Natural killer cell (primary cell): Measurements from ENCODE around the gene SLC2A13. TPM values are rescaled to one million over a fixed set of nuclear protein-coding genes. Genes with fewer than 3 reads are reported as not detected.

ENCODE experiments used
- ATAC-seq, 3 donors: fragments of 150-1000 bp in 2 of 3; fragments of 200-7000 bp in 1 of 3; cut with Tn5 transposase; 1 replicate in 1 of 3; 2 replicates in 2 of 3; pipeline ENCODE4 v1.10.0; 2021; ENCODE audit warnings: mild to moderate bottlenecking in 2 of 3, moderate library complexity in 2 of 3
- DNase-seq, 2 donors: peaks; one replicate each; pipeline versions ENCODE4 v3.0.0 to v3.0.0-alpha.2; 2013 to 2021; ENCODE audit warnings: mixed read lengths in 1 of 2
- H3K27ac ChIP-seq: one replicate; pipeline ENCODE4 v1.5.1; 2013; ENCODE audit warnings: mild to moderate bottlenecking, low read length
- H3K27me3 ChIP-seq: one replicate; pipeline ENCODE4 v1.6.1; 2013; ENCODE audit warnings: low read length; ENCODE audit not compliant: control insufficient read depth, insufficient read depth
- H3K36me3 ChIP-seq: one replicate; pipeline ENCODE4 v1.6.1; 2013; ENCODE audit warnings: low read length; ENCODE audit not compliant: control insufficient read depth, insufficient read depth
- H3K4me1 ChIP-seq: one replicate; pipeline ENCODE4 v1.6.1; 2013; ENCODE audit warnings: low read length; ENCODE audit not compliant: control insufficient read depth, insufficient read depth
- H3K4me3 ChIP-seq: one replicate; pipeline ENCODE4 v1.5.1; 2013; ENCODE audit warnings: low read length
- H3K9me3 ChIP-seq: one replicate; pipeline ENCODE4 v1.6.1; 2013; ENCODE audit warnings: low read length; ENCODE audit not compliant: control insufficient read depth, insufficient read depth
- H3K27ac Mint-ChIP-seq, 2 donors: one replicate each; pipeline ENCODE4 v1.8.0; 2022; ENCODE audit warnings: mild to moderate bottlenecking in 2 of 2, mixed read lengths in 2 of 2, moderate library complexity in 1 of 2
- H3K27me3 Mint-ChIP-seq, 2 donors: one replicate each; pipeline ENCODE4 v1.8.0; 2022; ENCODE audit warnings: low read depth in 2 of 2, mixed read lengths in 2 of 2
- H3K36me3 Mint-ChIP-seq: one replicate; pipeline ENCODE4 v1.8.0; 2022; ENCODE audit warnings: mixed read lengths
- H3K4me1 Mint-ChIP-seq, 2 donors: one replicate each; pipeline ENCODE4 v1.8.0; 2022; ENCODE audit warnings: mixed read lengths in 2 of 2
- H3K4me3 Mint-ChIP-seq: one replicate; pipeline ENCODE4 v1.8.0; 2022; ENCODE audit warnings: mild to moderate bottlenecking, moderate library complexity, mixed read lengths
- H3K9me3 Mint-ChIP-seq, 2 donors: one replicate each; pipeline ENCODE4 v1.8.0; 2022; ENCODE audit warnings: mixed read lengths in 2 of 2
- WGBS: methylation state at CpG from one replicate; pipeline ENCODE4 v1.1.7; 2013; ENCODE audit warnings: missing lambda C conversion rate; ENCODE audit not compliant: insufficient coverage; 5-methylcytosine and 5-hydroxymethylcytosine counted together
- intact Hi-C: fragments of 100-400 bp; cut with micrococcal nuclease; formaldehyde crosslinking; loops from one replicate; pipeline ENCODE4 v1.14.2; 2022
- total RNA-seq, 4 donors: library from RNA; stranded (reverse); fragments of 120-200 nt in 1 of 4; gene quantifications; one replicate each; pipeline versions ENCODE4 v1.2.3 to v1.2.4, GENCODE V29; 2013 to 2022
- TF ChIP-seq, protein P1 (sequence below): fragments of 200-600 bp; IDR thresholded peaks from one replicate; pipeline ENCODE4 v1.8.0; 2022; ENCODE audit warnings: antibody characterized with exemption

SLC2A13 gene
- total RNA-seq, 3 donors from 2014 or later (not counting 1 experiment from before 2014, with no cell fraction given), result 6.0 to 10.9 (median 8.7) TPM

DNA sequence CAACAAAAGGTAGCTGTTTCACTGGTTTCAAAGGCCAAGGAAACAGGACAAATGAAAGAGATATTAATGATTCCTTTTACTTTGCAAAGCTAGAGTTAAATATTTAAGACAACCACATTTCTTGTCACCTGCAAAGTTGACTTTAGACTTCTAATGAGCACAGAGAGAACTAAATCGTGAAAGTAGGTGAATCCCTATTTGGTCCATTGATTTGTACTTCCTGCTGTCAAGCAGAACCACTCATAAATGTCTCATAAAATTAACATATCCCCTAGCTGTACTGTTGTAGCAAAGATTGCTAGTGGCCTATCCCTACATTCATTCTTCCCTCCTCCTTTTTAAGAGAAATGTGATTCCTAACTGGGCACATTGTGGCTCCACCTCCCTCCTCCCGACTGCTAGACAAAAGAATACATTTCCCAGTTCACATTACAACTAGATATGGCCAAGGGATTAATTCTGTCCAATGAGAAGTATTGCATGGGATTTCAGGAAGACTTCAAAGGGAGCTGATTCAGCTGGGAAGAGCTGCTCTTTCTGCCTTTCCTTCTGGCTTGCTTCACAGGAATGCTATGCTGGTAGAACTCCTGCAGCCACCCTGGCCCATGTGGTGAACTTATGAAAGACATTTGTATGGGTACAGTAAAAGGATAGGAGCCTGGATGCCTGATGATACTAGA is 258.8 kb downstream of the SLC2A13 start:
- intact Hi-C loops, result no loop called here

DNA sequence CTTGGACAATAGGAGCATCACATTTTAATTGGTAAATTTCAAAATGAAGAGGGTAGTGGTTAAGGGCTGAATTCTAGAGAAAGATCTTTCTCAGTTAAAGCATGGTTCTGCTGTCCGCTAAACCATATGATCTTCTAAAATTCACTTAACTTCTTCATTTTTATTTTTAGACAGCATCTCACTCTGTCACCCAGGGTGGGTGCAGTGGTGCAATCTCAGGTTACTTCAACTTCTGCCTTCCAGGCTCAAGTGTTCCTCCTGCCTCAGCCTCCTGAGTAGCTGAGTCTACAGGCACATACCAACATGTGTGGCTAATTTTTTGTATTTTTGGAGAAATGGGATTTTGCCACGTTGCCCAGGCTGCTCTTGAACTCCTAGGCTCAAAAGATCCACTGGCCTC is 259.6 kb downstream of the SLC2A13 start:
- intact Hi-C loops, result no loop called here
- Mint-ChIP-seq H3K27me3 (no peaks in the 10 kb centered on the region), H3K4me1 (no peaks in the 10 kb centered on the region), H3K9me3 (peaks cover 0 to 3% of the 10 kb centered on the region in 2 donors), H3K36me3 (no peaks in the 10 kb centered on the region), H3K4me3 (no peak overlapping the region), H3K27ac (no peak overlapping the region)
- Histone ChIP-seq H3K27ac (no peak overlapping the region), H3K27me3 (no peaks in the 10 kb centered on the region), H3K36me3 (no peaks in the 10 kb centered on the region), H3K4me3 (no peak overlapping the region), H3K4me1 (no peaks in the 10 kb centered on the region), H3K9me3 (no peaks in the 10 kb centered on the region)
- no peak for DNase-seq
- ATAC-seq, result no peak
- WGBS, result 78% methylated on average over 2 of the region's 2 CpGs
- TF ChIP-seq, protein P1, sequence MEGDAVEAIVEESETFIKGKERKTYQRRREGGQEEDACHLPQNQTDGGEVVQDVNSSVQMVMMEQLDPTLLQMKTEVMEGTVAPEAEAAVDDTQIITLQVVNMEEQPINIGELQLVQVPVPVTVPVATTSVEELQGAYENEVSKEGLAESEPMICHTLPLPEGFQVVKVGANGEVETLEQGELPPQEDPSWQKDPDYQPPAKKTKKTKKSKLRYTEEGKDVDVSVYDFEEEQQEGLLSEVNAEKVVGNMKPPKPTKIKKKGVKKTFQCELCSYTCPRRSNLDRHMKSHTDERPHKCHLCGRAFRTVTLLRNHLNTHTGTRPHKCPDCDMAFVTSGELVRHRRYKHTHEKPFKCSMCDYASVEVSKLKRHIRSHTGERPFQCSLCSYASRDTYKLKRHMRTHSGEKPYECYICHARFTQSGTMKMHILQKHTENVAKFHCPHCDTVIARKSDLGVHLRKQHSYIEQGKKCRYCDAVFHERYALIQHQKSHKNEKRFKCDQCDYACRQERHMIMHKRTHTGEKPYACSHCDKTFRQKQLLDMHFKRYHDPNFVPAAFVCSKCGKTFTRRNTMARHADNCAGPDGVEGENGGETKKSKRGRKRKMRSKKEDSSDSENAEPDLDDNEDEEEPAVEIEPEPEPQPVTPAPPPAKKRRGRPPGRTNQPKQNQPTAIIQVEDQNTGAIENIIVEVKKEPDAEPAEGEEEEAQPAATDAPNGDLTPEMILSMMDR, result no peak

More for the DNA sequence above, 258.8 kb downstream of the SLC2A13 start:
- ATAC-seq (no peak), DNase-seq (no peak)
- no peak overlapping the region for H3K4me3 ChIP-seq
- no peak overlapping the region for H3K27ac ChIP-seq
- no peak overlapping the region for H3K27ac Mint-ChIP-seq
- TF ChIP-seq, protein P1, result no peak
- H3K36me3 ChIP-seq, result no peaks in the 10 kb centered on the region
- no peak overlapping the region for H3K4me3 Mint-ChIP-seq
- H3K27me3 Mint-ChIP-seq, result no peaks in the 10 kb centered on the region
- H3K9me3 ChIP-seq, result no peaks in the 10 kb centered on the region
- H3K4me1 Mint-ChIP-seq, result no peaks in the 10 kb centered on the region
- peaks cover 0 to 3% of the 10 kb centered on the region in 2 donors for H3K9me3 Mint-ChIP-seq
- no peaks in the 10 kb centered on the region for H3K27me3 ChIP-seq
- WGBS, result 81% methylated on average over 2 of the region's 2 CpGs
- no peaks in the 10 kb centered on the region for H3K36me3 Mint-ChIP-seq
- H3K4me1 ChIP-seq, result no peaks in the 10 kb centered on the region

DNA sequence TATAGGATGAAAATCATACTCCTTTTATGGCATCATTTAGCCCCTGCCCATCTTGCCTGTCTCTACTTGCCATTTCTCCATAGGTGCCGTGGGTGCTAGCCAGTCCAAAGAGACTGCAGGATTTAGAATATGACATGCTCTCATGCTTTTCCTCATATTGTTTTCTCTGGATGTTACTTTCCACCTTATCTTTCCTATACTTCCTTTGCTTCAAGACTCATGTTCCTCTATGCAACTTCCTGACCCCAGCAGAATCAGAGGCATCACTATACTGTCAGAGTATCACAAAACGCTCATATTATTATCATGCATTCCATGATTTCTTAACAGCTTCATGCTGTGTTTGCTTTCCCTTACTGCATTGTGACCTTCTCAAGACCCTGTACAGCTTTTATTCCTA is 265.5 kb downstream of the SLC2A13 start:
- 97% methylated on average over 2 of the region's 2 CpGs for WGBS

More for the DNA sequence above, 265.5 kb downstream of the SLC2A13 start:
- H3K4me3 Mint-ChIP-seq, result no peak overlapping the region
- no peaks in the 10 kb centered on the region for H3K9me3 ChIP-seq
- no peak overlapping the region for H3K4me3 ChIP-seq
- intact Hi-C loops, result no loop called here
- no peaks in the 10 kb centered on the region for H3K36me3 ChIP-seq
- H3K9me3 Mint-ChIP-seq, result no peaks in the 10 kb centered on the region
- H3K4me1 ChIP-seq, result no peaks in the 10 kb centered on the region
- no peaks in the 10 kb centered on the region for H3K27me3 ChIP-seq
- H3K36me3 Mint-ChIP-seq, result no peaks in the 10 kb centered on the region
- H3K27me3 Mint-ChIP-seq, result no peaks in the 10 kb centered on the region
- H3K27ac ChIP-seq, result no peak overlapping the region
- ATAC-seq (no peak), DNase-seq (no peak)
- TF ChIP-seq, protein P1, result no peak
- no peaks in the 10 kb centered on the region for H3K4me1 Mint-ChIP-seq
- H3K27ac Mint-ChIP-seq, result no peak overlapping the region
